GM18909 (cell line): ENCODE data around the gene MRPL16.
A peak's percentile ranks its signal among the peaks of the same experiment; 100 is the strongest.
"Not testable (repeated sequence)": the region's sequence is repeated elsewhere in the genome, so short reads cannot be mapped to it uniquely, and the experiment has no call there.

Experiments
- ATAC-seq: cut with Tn5 transposase; IDR thresholded peaks from one replicate; pipeline ENCODE4 v1.9.1; 2021; ENCODE audit warnings: mild to moderate bottlenecking; ENCODE audit not compliant: unreplicated experiment, poor library complexity

The MRPL16 gene

DNA sequence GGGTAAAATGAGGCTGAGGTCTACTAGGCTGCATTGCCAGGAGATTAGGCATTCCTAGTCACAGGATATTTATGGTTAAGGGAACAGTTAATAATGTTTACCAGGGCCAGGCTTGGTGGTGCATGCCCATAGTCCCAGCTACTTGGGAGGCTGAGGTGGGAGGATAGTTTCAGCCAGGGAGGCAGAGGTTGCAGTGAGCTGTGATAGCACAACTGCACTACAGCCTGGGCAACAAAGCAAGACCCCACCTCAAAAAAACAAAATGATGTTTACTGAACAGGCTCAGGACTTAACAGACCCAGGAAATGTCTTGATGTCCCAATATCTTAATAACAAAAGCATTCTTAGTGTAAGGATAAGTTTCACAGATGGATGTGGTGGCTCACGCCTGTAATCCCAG lies 2.8 kb upstream of the MRPL16 start:
- ATAC-seq = no peak

DNA sequence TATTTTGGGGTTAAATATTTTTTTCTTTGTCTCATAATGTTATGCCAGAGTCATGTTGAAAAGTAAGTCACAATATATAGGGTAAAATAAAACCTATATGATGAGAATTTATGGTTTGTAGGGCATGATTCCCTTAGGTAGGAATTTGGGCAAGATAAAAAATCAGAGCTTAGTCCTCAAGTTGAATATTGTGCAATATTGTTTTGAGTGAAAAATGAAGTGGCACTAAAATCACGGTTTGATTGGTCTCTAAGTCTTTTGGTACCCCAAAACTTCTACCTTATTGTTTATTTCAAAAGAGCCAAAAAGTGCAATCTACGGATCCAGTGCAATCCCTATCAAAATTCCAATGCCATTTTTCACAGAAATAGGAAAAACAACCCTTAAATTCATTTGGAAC lies 1.6 kb upstream of the MRPL16 start:
- ATAC-seq = no peak

DNA sequence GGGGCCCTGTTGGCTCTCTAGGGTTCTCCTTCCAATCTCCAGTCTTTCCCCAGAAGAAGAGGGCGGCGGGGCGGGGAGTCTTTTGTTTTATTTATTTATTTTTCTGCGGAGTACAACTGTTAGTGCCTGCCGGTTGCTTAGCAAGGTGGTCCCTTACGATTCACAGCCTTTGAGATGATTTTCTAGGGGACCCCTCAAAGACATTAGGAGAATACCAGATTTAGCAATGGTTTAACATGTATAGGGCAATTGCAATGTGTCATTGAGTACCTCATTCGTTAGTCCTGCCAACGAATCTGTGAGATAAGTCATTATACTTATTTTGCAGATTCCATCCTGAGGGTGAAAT lies 307 bp upstream of the MRPL16 start:
- ATAC-seq = no peak

GRCh38 chr11:59807047-59807610 lies 3.4 kb downstream of the MRPL16 start:
- no peak for ATAC-seq

DNA sequence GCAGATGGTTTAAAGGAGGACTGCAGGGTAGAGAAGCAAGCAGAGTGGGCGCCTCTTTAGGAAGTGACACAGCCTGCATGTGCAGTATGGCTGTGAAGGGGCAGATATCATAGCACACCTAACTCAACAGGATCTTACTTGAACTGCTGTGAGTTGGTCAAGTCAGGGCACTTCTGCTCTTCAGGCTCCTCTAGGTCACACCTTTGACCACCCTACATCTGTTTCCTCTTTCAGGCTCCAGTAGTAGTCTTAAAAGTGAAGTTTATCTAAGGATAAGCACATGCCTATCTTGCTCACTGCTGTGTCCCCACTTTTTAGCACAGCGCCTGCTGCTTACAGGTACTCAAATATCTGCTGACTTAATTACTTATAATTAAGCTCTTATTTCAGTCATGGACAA lies 6.5 kb downstream of the MRPL16 start:
- ATAC-seq = no peak

DNA sequence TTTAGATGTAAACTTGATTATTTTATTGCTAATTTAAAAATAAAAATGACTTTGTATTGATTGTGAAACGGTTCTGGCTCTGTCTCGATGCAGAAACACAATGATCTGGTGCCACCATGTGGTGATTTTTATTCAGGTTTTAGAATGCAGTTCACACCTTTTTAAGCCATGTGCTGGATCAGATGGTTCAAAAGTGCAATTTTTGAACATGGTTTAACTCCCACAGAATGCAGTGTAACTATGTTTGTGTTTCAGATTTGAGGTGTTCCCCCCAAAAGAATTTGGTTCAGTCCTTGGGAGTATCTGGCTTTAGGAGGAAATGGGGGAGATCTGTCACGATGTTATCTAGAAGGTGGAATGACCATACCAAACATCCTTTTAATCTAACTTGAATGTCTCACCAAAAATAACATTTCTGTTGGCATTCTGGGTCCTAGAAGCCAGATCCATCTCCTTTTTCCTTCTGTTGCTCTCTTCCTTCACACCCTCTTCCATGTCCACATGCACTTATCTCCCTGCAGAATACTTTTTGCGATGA lies 7.9 kb downstream of the MRPL16 start:
- peak; percentile 67 for ATAC-seq

DNA sequence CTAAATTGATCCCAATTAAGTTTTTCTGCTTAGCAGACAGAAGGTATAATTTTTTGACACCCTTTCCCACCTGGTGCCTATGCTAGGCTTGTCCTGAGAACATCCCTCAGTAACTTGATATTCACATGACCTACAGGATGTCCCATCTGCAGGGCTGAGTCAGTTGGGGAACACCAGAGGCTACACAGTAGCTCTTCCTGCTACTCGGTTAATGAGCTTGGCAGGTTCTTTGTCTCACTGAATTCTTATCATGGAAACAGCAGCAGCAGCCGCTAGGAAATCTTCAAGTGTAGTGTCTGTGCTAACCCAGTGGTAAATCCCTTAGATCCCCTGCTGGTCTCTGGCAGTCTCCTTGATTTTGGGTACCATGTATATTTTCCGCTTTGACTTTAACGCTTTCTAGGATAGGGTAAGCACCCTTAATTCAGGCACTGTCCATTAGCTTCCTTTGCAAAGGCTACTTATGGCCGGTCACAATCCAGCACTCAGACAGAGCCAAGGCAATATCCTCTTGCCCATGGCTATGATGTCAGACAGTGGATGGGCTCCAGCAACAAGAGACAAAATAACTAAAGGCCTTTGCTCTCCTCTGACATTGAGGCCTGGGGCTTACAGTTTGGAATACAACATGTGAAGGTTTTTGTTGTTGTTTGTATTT lies 8.5 kb downstream of the MRPL16 start:
- ATAC-seq = peak; percentile 19

DNA sequence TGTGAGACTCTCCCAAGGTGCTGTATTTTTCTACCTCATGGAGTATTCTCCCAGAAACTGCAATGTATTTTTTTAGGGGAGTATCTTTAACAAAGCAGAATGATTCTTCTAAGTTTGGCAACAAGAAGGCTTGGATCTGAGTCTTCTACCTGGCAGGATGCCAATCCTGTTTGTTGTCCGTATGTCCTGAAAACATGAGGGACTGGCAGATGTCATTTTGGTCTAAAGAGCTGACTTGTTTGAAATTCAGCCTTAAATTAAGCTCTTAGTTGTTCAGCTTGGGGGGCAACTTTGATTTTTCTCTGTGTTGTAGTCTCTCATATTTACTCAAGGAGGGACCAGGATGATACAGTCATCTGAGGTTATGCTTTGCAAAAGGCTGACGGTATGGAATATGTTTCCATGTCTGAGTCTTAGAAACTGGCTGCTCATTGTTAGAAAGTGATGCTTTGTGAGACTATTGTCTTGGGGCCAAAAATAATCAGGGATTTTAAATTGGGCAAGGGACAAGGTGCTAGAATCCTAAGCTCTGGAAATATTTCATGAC lies 9.3 kb downstream of the MRPL16 start:
- ATAC-seq = no peak

- ATAC-seq = no peak
Measured at GRCh38 chr11:59800390-59801025, 10.1 kb downstream of the MRPL16 start.

- no peak for ATAC-seq
Measured at GRCh38 chr11:59794417-59794816, 16.2 kb downstream of the MRPL16 start.

GRCh38 chr11:59792507-59792906 lies 18.1 kb downstream of the MRPL16 start:
- no peak for ATAC-seq

GRCh38 chr11:59791639-59792038 lies 18.9 kb downstream of the MRPL16 start:
- ATAC-seq = no peak

DNA sequence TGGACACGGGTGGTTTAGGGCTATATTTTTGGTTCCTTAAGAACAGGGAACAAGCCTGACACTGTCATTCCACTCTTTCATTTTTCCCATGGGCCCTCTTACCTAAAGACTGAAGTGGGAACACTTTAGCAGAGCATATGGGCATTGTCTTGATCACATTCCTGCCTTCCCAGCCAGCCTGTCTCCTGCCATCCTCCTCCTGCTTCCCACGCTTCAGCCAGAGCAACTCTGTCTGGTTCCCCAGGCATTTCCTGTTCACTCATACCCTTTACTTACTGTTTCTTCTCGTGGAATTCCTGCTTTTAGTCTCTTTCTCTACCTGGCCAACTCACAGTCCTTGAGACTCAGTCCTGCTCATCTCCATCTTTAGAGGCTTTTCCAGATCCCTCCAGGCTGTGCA lies 22.8 kb downstream of the MRPL16 start:
- ATAC-seq = no peak

DNA sequence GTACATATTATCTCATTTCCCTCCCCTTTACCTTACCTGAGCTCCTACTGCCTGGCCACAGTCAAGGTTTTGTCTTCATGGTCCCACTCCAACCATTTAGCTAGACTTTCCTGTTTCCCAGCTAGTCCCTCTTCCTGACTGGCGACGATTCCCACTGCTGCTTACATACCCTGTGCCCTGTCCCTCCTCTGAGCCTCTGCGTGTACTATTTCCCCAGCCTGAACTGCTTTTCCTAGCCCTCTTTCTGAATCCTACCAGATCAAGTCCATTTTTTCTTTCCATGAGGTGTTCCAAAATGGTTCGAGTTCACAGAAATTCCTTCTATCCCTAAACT lies 23.4 kb downstream of the MRPL16 start:
- ATAC-seq = no peak

- ATAC-seq = no peak
Measured at GRCh38 chr11:59785818-59786217, 24.8 kb downstream of the MRPL16 start.

DNA sequence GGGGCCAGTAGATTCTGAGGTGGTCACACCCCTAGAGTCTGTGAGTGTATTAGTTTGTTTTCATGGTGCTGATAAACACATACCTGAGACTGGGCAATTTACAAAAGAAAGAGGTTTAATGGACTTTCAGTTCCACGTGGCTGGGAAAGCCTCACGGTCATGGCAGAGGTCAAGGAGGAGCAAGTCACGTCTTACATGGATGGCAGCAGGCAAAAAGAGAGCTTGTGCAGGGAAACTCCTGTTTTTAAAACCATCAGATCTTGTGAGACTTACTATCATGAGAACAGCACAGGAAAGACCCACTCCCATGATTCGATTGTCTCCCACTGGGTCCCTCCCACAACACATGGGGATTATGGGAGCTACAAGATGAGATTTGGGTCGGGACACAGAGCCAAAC lies 26.1 kb downstream of the MRPL16 start:
- ATAC-seq = not testable (repeated sequence)

GRCh38 chr11:59783632-59784090 lies 26.9 kb downstream of the MRPL16 start:
- ATAC-seq = no peak

DNA sequence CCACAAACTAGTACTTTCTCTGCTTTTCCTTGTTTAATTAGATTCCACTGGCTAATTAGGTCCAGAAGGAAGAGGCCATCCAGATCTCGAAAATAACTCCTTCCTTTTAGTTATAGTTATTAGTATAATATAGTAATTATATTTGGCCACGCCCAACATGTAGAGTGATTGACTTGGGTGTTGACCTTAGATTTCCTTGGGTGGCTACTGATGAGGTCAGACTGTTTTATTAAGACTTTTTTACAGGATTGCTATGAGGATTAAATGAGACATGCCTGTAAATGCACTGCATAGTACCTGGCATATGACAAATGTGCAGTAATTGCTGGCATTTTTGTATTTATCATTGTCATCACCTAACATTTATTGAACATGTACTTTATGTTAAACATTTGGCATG lies 28.5 kb downstream of the MRPL16 start:
- no peak for ATAC-seq

DNA sequence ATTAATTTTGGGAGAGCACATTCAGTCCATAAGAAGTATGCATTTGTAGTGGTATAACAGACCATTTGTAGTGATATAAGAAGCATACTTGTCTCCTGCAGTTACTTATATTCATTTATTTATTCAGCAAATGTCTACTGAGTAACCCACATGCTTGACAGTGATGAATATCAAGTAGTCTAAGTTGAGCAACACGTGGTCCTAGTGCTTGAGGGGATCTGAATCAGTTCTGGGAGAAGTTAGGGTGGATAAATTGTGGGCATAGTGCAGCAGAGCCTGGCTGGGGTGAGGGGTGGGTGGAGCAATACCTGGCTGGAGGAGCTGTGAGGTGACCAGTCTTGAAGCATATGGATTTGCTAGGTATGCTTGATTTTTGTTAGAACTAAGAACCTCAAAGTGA lies 31.1 kb downstream of the MRPL16 start:
- ATAC-seq = no peak

- no peak for ATAC-seq
Measured at GRCh38 chr11:59778122-59778521, 32.5 kb downstream of the MRPL16 start.

GRCh38 chr11:59777104-59777503 lies 33.5 kb downstream of the MRPL16 start:
- no peak for ATAC-seq
